ENCODE results near the gene TET3. TPM values are rescaled to one million over a fixed set of nuclear protein-coding genes. Genes with fewer than 3 reads are reported as not detected.

The TET3 gene
- total and polyA plus RNA-seq, 2 of the 8 experiments (the other 6 are each of a cell fraction or from before 2014, with no cell fraction given) = 4.5 to 21.1 TPM

- TF ChIP-seq CHD7 (IDR thresholded peaks at IDR 0.05; ENCODE audit: insufficient replicate concordance, low read length) (no peak), BACH1 (IDR thresholded peaks at IDR 0.05; ENCODE audit: low read length) (no peak), CTCF (IDR thresholded peaks at IDR 0.05; ENCODE audit: control extremely low read depth in 1 of 3, insufficient read depth in 1 of 3, low read depth in 1 of 3, low read length in 3 of 3) (no peak), JUN (IDR thresholded peaks at IDR 0.05; ENCODE audit: low read depth, low read length) (no peak), POLR2A (IDR thresholded peaks at IDR 0.05; ENCODE audit: control extremely low read depth in 1 of 2, low read depth in 2 of 2, low read length in 2 of 2) (no peak), ZNF274 (IDR thresholded peaks at IDR 0.05; ENCODE audit: borderline replicate concordance, extremely low read depth, low read length) (no peak), USF2 (IDR thresholded peaks at IDR 0.05; ENCODE audit: low read length) (no peak), CREB1 (IDR thresholded peaks at IDR 0.05) (no peak)
Measured at GRCh38 chr2:73947412-73948018, 37.2 kb upstream of the TET3 start (continued).

Data from H1 (cell line).